ENCODE results near the gene SLC35A1.

SLC35A1 gene

GRCh38 chr6:87534377-87535047, 61.7 kb downstream of the SLC35A1 start:
- DNase-seq, result no peak

GRCh38 chr6:87538510-87539260, 65.9 kb downstream of the SLC35A1 start:
- DNase-seq, result no peak

- no peak for DNase-seq
Observed at GRCh38 chr6:87539554-87539953, 66.8 kb downstream of the SLC35A1 start.

GRCh38 chr6:87540539-87540938, 67.8 kb downstream of the SLC35A1 start:
- no peak for DNase-seq

GRCh38 chr6:87541041-87541440, 68.3 kb downstream of the SLC35A1 start:
- no peak for DNase-seq

- no peak for DNase-seq
Observed at GRCh38 chr6:87541744-87542143, 69.0 kb downstream of the SLC35A1 start.

- no peak for DNase-seq
Observed at GRCh38 chr6:87543696-87544473, 71.1 kb downstream of the SLC35A1 start.

GRCh38 chr6:87544474-87544735, 71.6 kb downstream of the SLC35A1 start:
- DNase-seq, result no peak

GRCh38 chr6:87551799-87552198, 79.0 kb downstream of the SLC35A1 start:
- no peak for DNase-seq

GRCh38 chr6:87553159-87553765, 80.5 kb downstream of the SLC35A1 start:
- no peak for DNase-seq

GRCh38 chr6:87555506-87555905, 82.7 kb downstream of the SLC35A1 start:
- no peak for DNase-seq

GRCh38 chr6:87558446-87558845, 85.7 kb downstream of the SLC35A1 start:
- DNase-seq, result no peak

GRCh38 chr6:87561017-87561416, 88.2 kb downstream of the SLC35A1 start:
- DNase-seq, result no peak
